ENCODE measurements around the gene CAPN1. TPM values are rescaled to one million over a fixed set of nuclear protein-coding genes. Genes with fewer than 3 reads are reported as not detected.

The CAPN1 gene
- total RNA-seq, 1 experiment from 2014 or later, result 238 TPM

DNA sequence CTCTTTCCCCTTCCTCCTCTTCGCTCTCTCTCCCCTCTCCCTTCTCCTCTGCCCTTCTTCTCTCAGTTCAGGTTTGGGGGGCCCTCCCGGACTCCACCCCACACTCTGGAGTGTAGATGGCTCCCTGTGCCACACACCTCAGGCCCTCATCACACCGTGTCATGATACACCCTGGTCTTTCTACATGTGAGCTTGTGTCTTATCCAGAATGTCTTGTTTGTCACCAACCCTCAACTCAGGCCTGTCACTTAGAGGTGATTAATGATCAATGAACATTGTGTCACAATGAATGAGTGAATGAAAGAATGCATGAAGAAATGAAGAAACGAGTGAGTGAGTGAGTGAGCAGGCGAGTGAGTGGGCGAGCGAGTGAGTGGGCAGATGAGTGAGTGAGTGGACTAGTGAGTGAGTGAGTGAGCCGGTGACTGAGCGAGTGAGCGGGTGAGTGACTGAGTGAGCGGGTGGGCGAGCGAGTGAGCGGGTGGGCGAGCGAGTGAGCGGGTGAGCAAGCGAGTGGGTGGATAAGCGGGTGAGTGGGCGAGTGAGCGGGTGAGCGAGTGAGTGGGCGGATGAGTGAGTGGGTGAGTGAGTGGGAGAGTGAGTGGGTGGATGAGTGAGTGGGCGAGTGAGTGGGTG, 33.8 kb downstream of the CAPN1 start:
- no TSS peak for BruUV-seq (replicated peaks)
- H3K27ac Mint-ChIP-seq (ENCODE audit: unreplicated experiment), result peak overlapping the region; percentile 69
- Histone ChIP-seq H3K36me3 (ENCODE audit: control insufficient read depth, insufficient read depth, low read length) (no peaks in the 10 kb centered on the region; the same call in 1 of the 2 replicates), H3K27me3 (replicated peaks; ENCODE audit: control insufficient read depth, insufficient read depth, low read length) (no peaks in the 10 kb centered on the region), H3K4me1 (no peaks in the 10 kb centered on the region), H3K4me3 (ENCODE audit: low read depth, low read length) (no peak overlapping the region), H3K9me3 (no peaks in the 10 kb centered on the region)
- H3K4me1 Mint-ChIP-seq (ENCODE audit: low read depth, unreplicated experiment), result peaks cover 21% of the 10 kb centered on the region
- POLR2A ChIA-PET, result no interaction called here
- peaks cover 11% of the 10 kb centered on the region for H3K9me3 Mint-ChIP-seq (ENCODE audit: unreplicated experiment)
- CTCF ChIA-PET, result interaction anchor here (0.8 to 1.0 kb wide), 3 partner anchors 10 to 100 kb away, joined by 3 to 8 read pairs (median 3); no protein-coding TSS in a partner anchor
- no peaks in the 10 kb centered on the region for H3K27me3 Mint-ChIP-seq (ENCODE audit: insufficient read depth, unreplicated experiment)
- TF ChIP-seq, protein P1, sequence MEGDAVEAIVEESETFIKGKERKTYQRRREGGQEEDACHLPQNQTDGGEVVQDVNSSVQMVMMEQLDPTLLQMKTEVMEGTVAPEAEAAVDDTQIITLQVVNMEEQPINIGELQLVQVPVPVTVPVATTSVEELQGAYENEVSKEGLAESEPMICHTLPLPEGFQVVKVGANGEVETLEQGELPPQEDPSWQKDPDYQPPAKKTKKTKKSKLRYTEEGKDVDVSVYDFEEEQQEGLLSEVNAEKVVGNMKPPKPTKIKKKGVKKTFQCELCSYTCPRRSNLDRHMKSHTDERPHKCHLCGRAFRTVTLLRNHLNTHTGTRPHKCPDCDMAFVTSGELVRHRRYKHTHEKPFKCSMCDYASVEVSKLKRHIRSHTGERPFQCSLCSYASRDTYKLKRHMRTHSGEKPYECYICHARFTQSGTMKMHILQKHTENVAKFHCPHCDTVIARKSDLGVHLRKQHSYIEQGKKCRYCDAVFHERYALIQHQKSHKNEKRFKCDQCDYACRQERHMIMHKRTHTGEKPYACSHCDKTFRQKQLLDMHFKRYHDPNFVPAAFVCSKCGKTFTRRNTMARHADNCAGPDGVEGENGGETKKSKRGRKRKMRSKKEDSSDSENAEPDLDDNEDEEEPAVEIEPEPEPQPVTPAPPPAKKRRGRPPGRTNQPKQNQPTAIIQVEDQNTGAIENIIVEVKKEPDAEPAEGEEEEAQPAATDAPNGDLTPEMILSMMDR (IDR thresholded peaks at IDR 0.05; ENCODE audit: insufficient read depth in 1 of 2, low read depth in 1 of 2, low read length in 1 of 2, severe bottlenecking in 1 of 2, unreplicated experiment in 1 of 2), result no peak
- peaks cover 34% of the 10 kb centered on the region for H3K36me3 Mint-ChIP-seq (ENCODE audit: insufficient read depth, unreplicated experiment)
- DNase-seq, result no peak
- intact Hi-C loops (cut with micrococcal nuclease; ENCODE audit: unreplicated experiment), result no loop called here
- H3K4me3 Mint-ChIP-seq (ENCODE audit: unreplicated experiment), result peak overlapping the region; percentile 3

DNA sequence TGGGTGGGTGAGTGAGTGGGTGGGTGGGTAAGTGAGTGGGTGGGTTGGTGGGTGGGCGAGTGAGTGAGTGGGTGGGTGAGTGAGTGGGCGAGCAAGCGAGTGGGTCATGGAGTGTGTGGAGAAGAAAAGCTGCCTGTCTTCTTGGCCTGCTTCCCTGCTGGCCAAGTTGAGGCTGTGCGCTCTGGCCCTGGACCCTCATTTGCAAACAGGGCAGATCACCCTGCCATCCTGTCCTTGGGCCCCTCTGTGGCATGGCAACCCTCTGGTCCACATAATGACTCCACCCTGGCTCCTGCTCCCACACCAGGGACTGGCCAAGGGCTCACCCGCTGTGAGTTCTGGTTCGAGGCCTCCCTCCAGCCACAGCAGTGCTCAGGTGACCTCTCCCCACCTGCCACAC, 35.1 kb downstream of the CAPN1 start:
- intact Hi-C loops (cut with micrococcal nuclease; ENCODE audit: unreplicated experiment), result no loop called here
- no peak for DNase-seq
- H3K27ac Mint-ChIP-seq (ENCODE audit: unreplicated experiment), result no peak overlapping the region
- H3K4me3 ChIP-seq (ENCODE audit: low read depth, low read length), result no peak overlapping the region
- POLR2A ChIA-PET, result no interaction called here
- peaks cover 25% of the 10 kb centered on the region for H3K36me3 Mint-ChIP-seq (ENCODE audit: insufficient read depth, unreplicated experiment)
- CTCF ChIA-PET, result interaction anchor here (0.5 to 0.6 kb wide), 2 partner anchors 136 to 185 kb away, joined by 3 read pairs; no protein-coding TSS in a partner anchor
- peaks cover 11% of the 10 kb centered on the region for H3K9me3 Mint-ChIP-seq (ENCODE audit: unreplicated experiment)
- H3K9me3 ChIP-seq, result no peaks in the 10 kb centered on the region
- H3K4me3 Mint-ChIP-seq (ENCODE audit: unreplicated experiment), result no peak overlapping the region
- H3K4me1 Mint-ChIP-seq (ENCODE audit: low read depth, unreplicated experiment), result peaks cover 21% of the 10 kb centered on the region
- no TSS peak for BruUV-seq (replicated peaks)
- H3K27me3 ChIP-seq (replicated peaks; ENCODE audit: control insufficient read depth, insufficient read depth, low read length), result no peaks in the 10 kb centered on the region
- TF ChIP-seq, protein P1 (IDR thresholded peaks at IDR 0.05; ENCODE audit: insufficient read depth in 1 of 2, low read depth in 1 of 2, low read length in 1 of 2, severe bottlenecking in 1 of 2, unreplicated experiment in 1 of 2), result no peak
- H3K27me3 Mint-ChIP-seq (ENCODE audit: insufficient read depth, unreplicated experiment), result no peaks in the 10 kb centered on the region
- H3K4me1 ChIP-seq, result no peaks in the 10 kb centered on the region
- no peaks in the 10 kb centered on the region for H3K36me3 ChIP-seq (ENCODE audit: control insufficient read depth, insufficient read depth, low read length)

DNA sequence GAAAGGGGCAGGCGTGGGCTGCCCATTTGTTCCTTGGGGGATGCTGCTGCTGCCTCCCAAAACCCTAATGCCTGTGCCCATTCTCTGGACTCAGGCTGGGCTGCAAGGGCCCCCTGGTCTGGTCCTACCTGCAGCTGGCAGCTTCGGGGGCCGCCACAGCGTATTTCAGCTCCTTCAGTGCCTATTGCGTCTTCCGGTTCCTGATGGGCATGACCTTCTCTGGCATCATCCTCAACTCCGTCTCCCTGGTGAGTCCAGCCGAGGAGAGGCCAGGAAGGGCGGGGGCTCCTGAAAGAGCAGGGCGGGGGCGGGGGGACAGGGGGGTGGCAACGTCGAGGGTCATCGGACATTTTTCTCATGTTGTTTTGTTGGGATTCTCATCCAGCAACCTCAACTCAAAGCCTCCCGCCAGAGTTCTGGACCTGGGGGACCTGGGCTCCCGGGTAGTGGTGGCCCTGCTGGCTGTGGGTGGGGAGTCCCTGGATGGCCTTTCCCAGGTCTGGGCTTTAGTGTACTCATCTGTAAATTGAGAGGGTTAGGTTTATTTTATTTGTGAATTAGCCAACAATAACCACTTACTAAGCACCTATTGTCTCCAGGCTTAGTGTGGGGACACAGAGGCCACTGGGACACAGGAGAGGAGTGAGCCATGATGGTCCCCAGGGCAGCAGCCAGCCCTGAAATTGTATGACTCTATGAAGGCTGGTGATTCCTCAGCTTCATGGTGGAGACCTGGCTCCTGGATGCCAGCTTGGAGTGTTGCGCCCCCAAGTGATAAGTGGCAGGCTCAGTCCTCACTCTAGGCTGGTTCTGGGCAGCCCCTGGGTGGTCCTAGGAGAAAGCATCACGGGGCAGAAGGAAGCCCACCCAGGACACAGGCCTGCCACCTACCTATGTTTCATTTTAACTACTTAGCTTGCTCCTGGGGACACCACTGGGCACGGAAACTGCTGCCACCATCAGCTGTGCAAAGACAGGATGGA, 36.0 kb downstream of the CAPN1 start:
- intact Hi-C loops (cut with micrococcal nuclease; ENCODE audit: unreplicated experiment), result no loop called here
- H3K36me3 Mint-ChIP-seq (ENCODE audit: insufficient read depth, unreplicated experiment), result peaks cover 23% of the 10 kb centered on the region
- TF ChIP-seq, protein P1 (IDR thresholded peaks at IDR 0.05; ENCODE audit: insufficient read depth in 1 of 2, low read depth in 1 of 2, low read length in 1 of 2, severe bottlenecking in 1 of 2, unreplicated experiment in 1 of 2), result no peak
- CTCF ChIA-PET, result interaction anchor here (0.5 to 0.6 kb wide), 3 partner anchors 135 to 197 kb away, joined by 3 to 4 read pairs (median 3); no protein-coding TSS in a partner anchor
- Histone ChIP-seq H3K4me3 (ENCODE audit: low read depth, low read length) (no peak overlapping the region), H3K4me1 (no peaks in the 10 kb centered on the region), H3K27me3 (replicated peaks; ENCODE audit: control insufficient read depth, insufficient read depth, low read length) (no peaks in the 10 kb centered on the region), H3K36me3 (ENCODE audit: control insufficient read depth, insufficient read depth, low read length) (no peaks in the 10 kb centered on the region), H3K9me3 (no peaks in the 10 kb centered on the region)
- H3K27me3 Mint-ChIP-seq (ENCODE audit: insufficient read depth, unreplicated experiment), result no peaks in the 10 kb centered on the region
- no peak for DNase-seq
- H3K4me3 Mint-ChIP-seq (ENCODE audit: unreplicated experiment), result no peak overlapping the region
- no peak overlapping the region for H3K27ac Mint-ChIP-seq (ENCODE audit: unreplicated experiment)
- POLR2A ChIA-PET, result interaction anchor here (0.6 kb wide), 1 partner anchor 95 kb away, joined by 5 read pairs; no protein-coding TSS in a partner anchor
- H3K4me1 Mint-ChIP-seq (ENCODE audit: low read depth, unreplicated experiment), result peaks cover 21% of the 10 kb centered on the region
- BruUV-seq (replicated peaks), result no TSS peak
- H3K9me3 Mint-ChIP-seq (ENCODE audit: unreplicated experiment), result peaks cover 11% of the 10 kb centered on the region
